SU-DHL-6 (cell line): ENCODE measurements around the gene LMAN2L.

Experiments
- H2AFZ ChIP-seq: fragments of 200-600 bp; sonication (generic); 2 replicates; pipeline ENCODE4 v1.6.1; 2014; ENCODE audit warnings: low read depth, mild to moderate bottlenecking, moderate library complexity, mixed read lengths, antibody characterized with exemption, low read length; ENCODE audit not compliant: severe bottlenecking
- H3F3A ChIP-seq: fragments of 200-600 bp; shearing (Covaris generic); 2 replicates; pipeline ENCODE4 v1.6.0; 2016; ENCODE audit warnings: antibody characterized with exemption, mild to moderate bottlenecking; ENCODE audit not compliant: insufficient read depth
- H3K27ac ChIP-seq: fragments of 200-600 bp; sonication (generic); 2 replicates; pipeline ENCODE4 v1.5.1; 2016; ENCODE audit warnings: low read depth, mild to moderate bottlenecking, low read length, moderate library complexity, mixed read lengths
- H3K27me3 ChIP-seq: fragments of 200-600 bp; sonication (generic), shearing (Covaris generic); 2 replicates; pipeline ENCODE4 v1.6.0; 2014; ENCODE audit warnings: mild to moderate bottlenecking, low read length
- H3K36me3 ChIP-seq: fragments of 200-600 bp; sonication (generic); 2 replicates; pipeline ENCODE4 v1.6.1; 2014; ENCODE audit warnings: mild to moderate bottlenecking, low read length, mixed read lengths
- H3K4me2 ChIP-seq: fragments of 300-600, 200-600 bp; shearing (Covaris generic), sonication (generic); 2 replicates; pipeline ENCODE4 v1.6.0; 2014; ENCODE audit warnings: low read length, low read depth, mild to moderate bottlenecking; ENCODE audit not compliant: poor library complexity, severe bottlenecking
- H3K4me3 ChIP-seq: fragments of 200-600 bp; sonication (generic); 2 replicates; pipeline ENCODE4 v1.5.1; 2014; ENCODE audit warnings: antibody characterized with exemption, low read length, mild to moderate bottlenecking, mixed read lengths; ENCODE audit not compliant: insufficient read depth, poor library complexity, severe bottlenecking
- H3K79me2 ChIP-seq: fragments of 200-600 bp; sonication (generic); 2 replicates; pipeline ENCODE4 v1.6.1; 2014; ENCODE audit warnings: mild to moderate bottlenecking, low read length, moderate library complexity; ENCODE audit not compliant: insufficient read depth
- H3K9ac ChIP-seq: fragments of 200-600 bp; sonication (generic); 2 replicates; pipeline ENCODE4 v1.7.0; 2014; ENCODE audit warnings: mild to moderate bottlenecking, low read length
- H3K9me2 ChIP-seq: fragments of 200-600 bp; sonication (generic); replicated peaks from 2 replicates; pipeline ENCODE4 v1.6.1; 2014; ENCODE audit warnings: low read length; ENCODE audit not compliant: insufficient read depth
- H3K9me3 ChIP-seq: fragments of 200-600 bp; sonication (generic); 2 replicates; pipeline ENCODE4 v1.6.1; 2014; ENCODE audit warnings: low read length, mixed read lengths; ENCODE audit not compliant: insufficient read depth
- H4K20me1 ChIP-seq: fragments of 200-600 bp; sonication (generic); 2 replicates; pipeline ENCODE4 v1.6.1; 2014; ENCODE audit warnings: low read depth, mild to moderate bottlenecking, antibody characterized with exemption, low read length, moderate library complexity, mixed read lengths
- EZH2phosphoT487 ChIP-seq: fragments of 200-600 bp; sonication (generic), shearing (Covaris generic); conservative IDR thresholded peaks from 2 replicates; pipeline ENCODE4 v1.6.1; 2018; ENCODE audit warnings: mild to moderate bottlenecking, antibody characterized with exemption, low read length, moderate library complexity, mixed read lengths
- TF ChIP-seq, protein P1 (sequence below): fragments of 200-600 bp; sonication (generic); IDR thresholded peaks from one replicate; pipeline ENCODE4 v1.5.1; 2017; ENCODE audit warnings: antibody characterized with exemption, mild to moderate bottlenecking, low read length, moderate library complexity; ENCODE audit not compliant: insufficient read depth, poor library complexity, severe bottlenecking

LMAN2L gene

DNA sequence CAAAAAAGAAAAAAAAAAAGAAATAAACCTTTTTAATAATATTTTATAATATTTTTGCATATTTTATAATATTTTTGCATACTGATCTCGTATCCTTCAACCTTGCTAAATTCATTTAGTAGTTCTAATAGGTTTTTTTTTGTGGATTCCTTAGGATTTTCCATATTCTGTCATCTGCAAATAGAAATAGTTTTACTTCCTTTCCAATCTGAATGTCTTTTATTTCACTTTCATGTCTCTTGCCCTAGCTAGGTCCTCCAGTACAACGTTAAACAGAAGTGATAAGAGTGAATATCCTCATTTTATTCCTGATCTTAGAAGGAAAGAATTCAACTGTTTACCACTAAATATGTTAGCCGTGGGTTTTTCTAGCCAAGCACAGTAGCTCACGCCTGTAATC, 13.7 kb downstream of the LMAN2L start:
- H3K27me3 ChIP-seq, result no peaks in the 10 kb centered on the region
- no peak overlapping the region for H3K9ac ChIP-seq
- no peak overlapping the region for H2AFZ ChIP-seq
- no peak overlapping the region for H3K27ac ChIP-seq
- no peak overlapping the region for H3K4me3 ChIP-seq
- no peaks in the 10 kb centered on the region for H3K79me2 ChIP-seq
- peaks cover 4% of the 10 kb centered on the region; the same call in 1 of the 2 replicates for H3K36me3 ChIP-seq
- no peak overlapping the region for H3K4me2 ChIP-seq
- TF ChIP-seq, protein P1, sequence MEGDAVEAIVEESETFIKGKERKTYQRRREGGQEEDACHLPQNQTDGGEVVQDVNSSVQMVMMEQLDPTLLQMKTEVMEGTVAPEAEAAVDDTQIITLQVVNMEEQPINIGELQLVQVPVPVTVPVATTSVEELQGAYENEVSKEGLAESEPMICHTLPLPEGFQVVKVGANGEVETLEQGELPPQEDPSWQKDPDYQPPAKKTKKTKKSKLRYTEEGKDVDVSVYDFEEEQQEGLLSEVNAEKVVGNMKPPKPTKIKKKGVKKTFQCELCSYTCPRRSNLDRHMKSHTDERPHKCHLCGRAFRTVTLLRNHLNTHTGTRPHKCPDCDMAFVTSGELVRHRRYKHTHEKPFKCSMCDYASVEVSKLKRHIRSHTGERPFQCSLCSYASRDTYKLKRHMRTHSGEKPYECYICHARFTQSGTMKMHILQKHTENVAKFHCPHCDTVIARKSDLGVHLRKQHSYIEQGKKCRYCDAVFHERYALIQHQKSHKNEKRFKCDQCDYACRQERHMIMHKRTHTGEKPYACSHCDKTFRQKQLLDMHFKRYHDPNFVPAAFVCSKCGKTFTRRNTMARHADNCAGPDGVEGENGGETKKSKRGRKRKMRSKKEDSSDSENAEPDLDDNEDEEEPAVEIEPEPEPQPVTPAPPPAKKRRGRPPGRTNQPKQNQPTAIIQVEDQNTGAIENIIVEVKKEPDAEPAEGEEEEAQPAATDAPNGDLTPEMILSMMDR, result no peak
- TF ChIP-seq EZH2phosphoT487, result no peak
- no peaks in the 10 kb centered on the region for H3F3A ChIP-seq
- H4K20me1 ChIP-seq, result no peaks in the 10 kb centered on the region
- no peaks in the 10 kb centered on the region for H3K9me2 ChIP-seq
- H3K9me3 ChIP-seq, result no peaks in the 10 kb centered on the region

DNA sequence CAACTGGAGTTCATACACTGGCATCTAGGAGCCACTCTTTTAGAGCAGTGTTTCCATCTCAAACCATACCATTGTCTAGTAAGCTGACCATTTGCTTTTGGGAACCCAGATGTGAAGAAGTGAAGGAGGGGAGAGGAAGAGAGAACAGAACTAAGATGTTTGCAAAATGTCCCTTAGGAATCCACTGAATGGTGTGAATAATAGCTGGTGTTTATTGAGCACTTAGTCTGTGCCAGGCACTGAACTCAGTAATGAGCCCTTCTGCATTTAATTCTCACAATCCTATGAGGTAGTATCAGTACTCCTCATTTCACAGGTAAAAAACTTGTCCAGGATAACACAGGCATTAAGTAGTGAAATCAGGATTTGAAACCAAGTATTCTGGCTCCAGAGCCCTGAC, 23.5 kb downstream of the LMAN2L start:
- Histone ChIP-seq H3K9me2 (no peaks in the 10 kb centered on the region), H3K9me3 (no peaks in the 10 kb centered on the region), H3K27ac (no peak overlapping the region), H3K9ac (no peak overlapping the region), H2AFZ (no peak overlapping the region), H3K4me3 (no peak overlapping the region), H3K27me3 (no peaks in the 10 kb centered on the region), H3K4me2 (no peak overlapping the region), H4K20me1 (no peaks in the 10 kb centered on the region), H3K36me3 (no peaks in the 10 kb centered on the region; the same call in 1 of the 2 replicates), H3F3A (no peaks in the 10 kb centered on the region), H3K79me2 (no peaks in the 10 kb centered on the region)
- no peak for TF ChIP-seq EZH2phosphoT487
- TF ChIP-seq, protein P1, result no peak

DNA sequence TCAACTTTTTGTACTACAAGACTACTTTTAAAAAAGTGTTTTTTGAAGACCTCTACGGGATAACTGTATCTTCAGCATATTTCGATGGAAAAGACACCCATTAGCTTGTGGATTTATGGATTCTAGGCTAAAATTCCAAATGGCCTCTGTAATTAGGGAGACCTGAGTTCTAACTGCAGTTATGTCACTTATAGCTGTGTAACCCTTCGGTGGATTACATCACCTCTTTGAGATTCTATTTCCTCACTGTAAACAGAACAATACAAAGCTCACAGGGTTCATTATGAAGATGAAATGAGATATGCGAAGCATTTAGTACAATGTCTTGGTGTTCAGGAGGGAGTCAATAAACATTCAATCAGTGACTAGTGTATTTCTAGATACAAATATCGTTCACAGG, 24.2 kb downstream of the LMAN2L start:
- no peaks in the 10 kb centered on the region for H3F3A ChIP-seq
- H3K9me3 ChIP-seq, result no peaks in the 10 kb centered on the region
- no peaks in the 10 kb centered on the region for H3K27me3 ChIP-seq
- no peak overlapping the region for H3K27ac ChIP-seq
- H3K9me2 ChIP-seq, result no peaks in the 10 kb centered on the region
- H3K79me2 ChIP-seq, result no peaks in the 10 kb centered on the region
- no peak overlapping the region for H3K9ac ChIP-seq
- H3K4me2 ChIP-seq, result no peak overlapping the region
- TF ChIP-seq EZH2phosphoT487, result no peak
- TF ChIP-seq, protein P1, result no peak
- no peak overlapping the region for H3K4me3 ChIP-seq
- no peaks in the 10 kb centered on the region; the same call in 1 of the 2 replicates for H3K36me3 ChIP-seq
- H4K20me1 ChIP-seq, result no peaks in the 10 kb centered on the region
- H2AFZ ChIP-seq, result no peak overlapping the region
